Measurements from ENCODE around the gene MFAP4. TPM values are rescaled to one million over a fixed set of nuclear protein-coding genes. Genes with fewer than 3 reads are reported as not detected.

The MFAP4 gene
- total and polyA plus RNA-seq, 2 experiments from 2014 or later = 360 to 739 TPM

DNA sequence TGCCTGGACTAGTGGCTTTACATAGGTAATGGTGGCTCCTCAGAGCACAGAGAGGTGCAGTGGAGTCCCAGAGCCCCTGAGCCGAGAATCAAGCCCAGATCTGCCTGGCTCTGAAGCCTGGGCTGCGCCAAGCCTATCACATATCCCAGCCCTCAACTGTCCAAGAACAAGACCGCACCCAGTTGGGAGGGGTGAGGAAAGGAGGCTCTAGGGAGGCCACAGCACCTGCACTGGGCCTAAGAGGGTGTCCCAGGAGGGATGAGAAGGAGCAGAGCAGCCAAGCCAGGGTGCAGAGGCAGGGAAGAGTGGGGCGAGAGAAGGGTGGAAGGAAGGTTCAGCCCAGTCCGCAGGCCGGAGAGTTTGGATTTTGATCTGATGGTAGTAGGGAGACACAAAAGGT, 23.1 kb upstream of the MFAP4 start:
- Histone ChIP-seq H3K4me1 (ENCODE audit: insufficient read depth) (peaks cover 9% of the 10 kb centered on the region), H3K4me3 (no peak overlapping the region), H3K27me3 (no peaks in the 10 kb centered on the region), H3K27ac (no peak overlapping the region), H3K4me2 (no peak overlapping the region), H2AFZ (no peak overlapping the region), H3K9me3 (ENCODE audit: low read depth) (no peaks in the 10 kb centered on the region), H4K20me1 (ENCODE audit: insufficient read depth, poor library complexity, severe bottlenecking) (no peaks in the 10 kb centered on the region), H3K36me3 (replicated peaks; ENCODE audit: insufficient read depth, low read depth) (no peaks in the 10 kb centered on the region), H3K9me2 (replicated peaks; ENCODE audit: insufficient read depth) (no peaks in the 10 kb centered on the region), H3K79me2 (no peaks in the 10 kb centered on the region)
- 96% methylated on average over 6 of the region's 6 CpGs for WGBS (ENCODE audit: low lambda C conversion rate, missing lambda C conversion rate)
- no peak for TF ChIP-seq EZH2 (IDR thresholded peaks at IDR 0.05; ENCODE audit: borderline replicate concordance)
- TF ChIP-seq, protein P1, sequence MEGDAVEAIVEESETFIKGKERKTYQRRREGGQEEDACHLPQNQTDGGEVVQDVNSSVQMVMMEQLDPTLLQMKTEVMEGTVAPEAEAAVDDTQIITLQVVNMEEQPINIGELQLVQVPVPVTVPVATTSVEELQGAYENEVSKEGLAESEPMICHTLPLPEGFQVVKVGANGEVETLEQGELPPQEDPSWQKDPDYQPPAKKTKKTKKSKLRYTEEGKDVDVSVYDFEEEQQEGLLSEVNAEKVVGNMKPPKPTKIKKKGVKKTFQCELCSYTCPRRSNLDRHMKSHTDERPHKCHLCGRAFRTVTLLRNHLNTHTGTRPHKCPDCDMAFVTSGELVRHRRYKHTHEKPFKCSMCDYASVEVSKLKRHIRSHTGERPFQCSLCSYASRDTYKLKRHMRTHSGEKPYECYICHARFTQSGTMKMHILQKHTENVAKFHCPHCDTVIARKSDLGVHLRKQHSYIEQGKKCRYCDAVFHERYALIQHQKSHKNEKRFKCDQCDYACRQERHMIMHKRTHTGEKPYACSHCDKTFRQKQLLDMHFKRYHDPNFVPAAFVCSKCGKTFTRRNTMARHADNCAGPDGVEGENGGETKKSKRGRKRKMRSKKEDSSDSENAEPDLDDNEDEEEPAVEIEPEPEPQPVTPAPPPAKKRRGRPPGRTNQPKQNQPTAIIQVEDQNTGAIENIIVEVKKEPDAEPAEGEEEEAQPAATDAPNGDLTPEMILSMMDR (IDR thresholded peaks at IDR 0.05; ENCODE audit: poor library complexity) = no peak
- TF ChIP-seq EZH2phosphoT487 (IDR thresholded peaks at IDR 0.05; ENCODE audit: low read depth, severe bottlenecking, unreplicated experiment) = no peak
- DNase-seq (ENCODE audit: low spot score) = no peak

DNA sequence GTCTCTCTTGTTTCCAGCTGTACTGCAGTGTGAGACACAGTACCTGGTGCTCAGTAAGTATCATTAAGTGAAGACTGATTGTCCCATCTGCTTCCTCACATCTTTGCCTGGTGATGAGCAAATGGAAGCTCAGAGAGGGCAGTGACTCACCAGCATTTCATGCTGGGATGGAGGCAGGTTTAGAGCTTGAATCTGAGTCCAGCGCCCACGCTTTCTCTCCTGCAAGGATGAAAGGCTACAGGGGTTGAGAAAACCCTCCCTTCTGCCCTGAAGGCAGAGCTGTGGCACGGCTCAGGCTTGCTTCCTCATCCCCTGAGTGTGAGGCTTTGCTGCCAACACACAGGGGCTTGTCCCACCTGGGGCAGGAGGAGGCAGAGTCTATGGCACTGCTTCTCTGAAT, 22.5 kb upstream of the MFAP4 start:
- no peaks in the 10 kb centered on the region for H3K9me3 ChIP-seq (ENCODE audit: low read depth)
- H3K4me2 ChIP-seq = no peak overlapping the region
- H3K27ac ChIP-seq = no peak overlapping the region
- peak; percentile 50 for DNase-seq (ENCODE audit: low spot score)
- H3K79me2 ChIP-seq = no peaks in the 10 kb centered on the region
- WGBS (ENCODE audit: low lambda C conversion rate, missing lambda C conversion rate) = 69% methylated on average over 3 of the region's 3 CpGs
- peaks cover 9% of the 10 kb centered on the region for H3K4me1 ChIP-seq (ENCODE audit: insufficient read depth)
- H3K4me3 ChIP-seq = no peak overlapping the region
- H3K27me3 ChIP-seq = no peaks in the 10 kb centered on the region
- no peaks in the 10 kb centered on the region for H3K36me3 ChIP-seq (replicated peaks; ENCODE audit: insufficient read depth, low read depth)
- no peak for TF ChIP-seq EZH2phosphoT487 (IDR thresholded peaks at IDR 0.05; ENCODE audit: low read depth, severe bottlenecking, unreplicated experiment)
- TF ChIP-seq, protein P1 (IDR thresholded peaks at IDR 0.05; ENCODE audit: poor library complexity) = no peak
- TF ChIP-seq EZH2 (IDR thresholded peaks at IDR 0.05; ENCODE audit: borderline replicate concordance) = no peak
- H3K9me2 ChIP-seq (replicated peaks; ENCODE audit: insufficient read depth) = no peaks in the 10 kb centered on the region
- no peak overlapping the region for H2AFZ ChIP-seq
- H4K20me1 ChIP-seq (ENCODE audit: insufficient read depth, poor library complexity, severe bottlenecking) = no peaks in the 10 kb centered on the region

DNA sequence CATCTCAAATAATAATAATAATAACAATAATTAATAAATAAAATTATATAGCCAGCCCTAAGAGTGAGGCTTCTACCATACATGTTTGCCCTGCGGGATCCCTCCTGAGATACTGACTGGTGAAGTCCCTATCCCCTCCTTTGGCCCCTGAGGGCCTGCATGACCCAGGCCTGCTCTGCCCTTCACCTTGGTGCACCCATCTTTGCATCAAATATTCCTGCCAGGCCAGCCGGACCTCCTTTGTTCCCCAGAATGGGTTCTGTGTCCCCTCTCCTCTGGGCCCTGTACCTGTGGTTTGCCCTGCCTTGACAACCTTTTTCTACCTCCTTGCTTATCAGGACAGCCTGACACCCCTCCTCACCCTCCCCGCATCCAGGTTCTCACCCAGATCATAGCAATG, 22.1 kb upstream of the MFAP4 start:
- Histone ChIP-seq H3K27ac (no peak overlapping the region), H3K9me2 (replicated peaks; ENCODE audit: insufficient read depth) (no peaks in the 10 kb centered on the region), H3K27me3 (no peaks in the 10 kb centered on the region), H3K4me2 (no peak overlapping the region), H4K20me1 (ENCODE audit: insufficient read depth, poor library complexity, severe bottlenecking) (no peaks in the 10 kb centered on the region), H2AFZ (no peak overlapping the region), H3K36me3 (replicated peaks; ENCODE audit: insufficient read depth, low read depth) (no peaks in the 10 kb centered on the region), H3K4me1 (ENCODE audit: insufficient read depth) (peaks cover 5% of the 10 kb centered on the region), H3K79me2 (no peaks in the 10 kb centered on the region), H3K4me3 (no peak overlapping the region), H3K9me3 (ENCODE audit: low read depth) (no peaks in the 10 kb centered on the region)
- 91% methylated on average over 3 of the region's 3 CpGs for whole genome bisulfite sequencing (ENCODE audit: low lambda C conversion rate, missing lambda C conversion rate)
- TF ChIP-seq EZH2 (IDR thresholded peaks at IDR 0.05; ENCODE audit: borderline replicate concordance) (no peak), EZH2phosphoT487 (IDR thresholded peaks at IDR 0.05; ENCODE audit: low read depth, severe bottlenecking, unreplicated experiment) (no peak)
- TF ChIP-seq, protein P1 (IDR thresholded peaks at IDR 0.05; ENCODE audit: poor library complexity) = no peak
- no peak for DNase-seq (ENCODE audit: low spot score)

DNA sequence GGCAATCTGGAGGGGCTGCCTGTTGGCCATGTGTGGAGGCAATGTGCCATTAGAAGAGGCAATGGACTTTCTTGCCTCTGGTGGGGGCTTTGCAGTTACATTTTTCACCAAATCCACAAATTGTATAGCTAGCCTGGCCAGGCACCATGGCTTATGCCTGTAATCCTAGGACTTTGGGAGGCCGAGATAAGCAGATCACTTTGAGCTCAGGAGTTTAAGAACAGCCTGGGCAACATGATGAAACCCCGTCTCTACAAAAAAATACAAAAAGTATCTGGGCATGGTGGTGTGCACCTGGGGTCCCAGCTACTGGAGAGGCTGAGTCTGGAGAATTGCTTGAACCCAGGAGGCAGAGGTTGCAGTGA, 21.3 kb upstream of the MFAP4 start:
- TF ChIP-seq, protein P1 (IDR thresholded peaks at IDR 0.05; ENCODE audit: poor library complexity) = no peak
- TF ChIP-seq EZH2 (IDR thresholded peaks at IDR 0.05; ENCODE audit: borderline replicate concordance) (no peak), EZH2phosphoT487 (IDR thresholded peaks at IDR 0.05; ENCODE audit: low read depth, severe bottlenecking, unreplicated experiment) (no peak)
- WGBS (ENCODE audit: low lambda C conversion rate, missing lambda C conversion rate) = 49% methylated on average over 2 of the region's 2 CpGs
- no peaks in the 10 kb centered on the region for H4K20me1 ChIP-seq (ENCODE audit: insufficient read depth, poor library complexity, severe bottlenecking)
- H3K27ac ChIP-seq = no peak overlapping the region
- no peaks in the 10 kb centered on the region for H3K79me2 ChIP-seq
- no peaks in the 10 kb centered on the region for H3K9me3 ChIP-seq (ENCODE audit: low read depth)
- no peaks in the 10 kb centered on the region for H3K27me3 ChIP-seq
- DNase-seq (ENCODE audit: low spot score) = peak; percentile 1
- H3K4me1 ChIP-seq (ENCODE audit: insufficient read depth) = no peaks in the 10 kb centered on the region
- no peak overlapping the region for H2AFZ ChIP-seq
- H3K4me3 ChIP-seq = no peak overlapping the region
- H3K36me3 ChIP-seq (replicated peaks; ENCODE audit: insufficient read depth, low read depth) = no peaks in the 10 kb centered on the region
- no peaks in the 10 kb centered on the region for H3K9me2 ChIP-seq (replicated peaks; ENCODE audit: insufficient read depth)
- no peak overlapping the region for H3K4me2 ChIP-seq
